ENCODE data around the gene LGALS3.

Gene LGALS3

DNA sequence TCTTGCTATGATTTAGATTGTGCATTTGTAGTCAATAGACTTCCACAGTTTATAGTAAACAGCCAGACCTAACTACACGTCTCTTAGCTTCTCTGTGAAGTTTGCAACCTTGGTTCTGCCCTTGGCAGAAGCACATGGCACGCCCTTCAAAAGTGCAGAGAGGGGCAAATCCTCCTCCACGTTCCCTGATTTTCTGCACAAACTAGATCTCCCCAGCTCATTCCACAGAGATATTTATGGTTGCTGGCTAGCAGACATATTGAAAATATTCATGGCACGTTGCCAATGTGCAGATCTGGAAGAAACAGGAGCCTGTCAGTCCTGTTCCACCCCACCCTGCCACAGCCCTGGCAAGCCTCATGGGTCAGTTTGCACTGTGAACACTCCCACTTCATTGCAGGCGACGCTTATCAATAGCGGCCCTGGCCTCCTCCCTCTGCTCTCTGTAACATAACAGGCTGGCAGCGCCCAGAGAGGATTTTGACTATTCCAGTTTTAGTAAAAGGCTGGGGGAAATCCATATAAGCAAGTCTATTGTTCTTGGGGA lies 6.5 kb upstream of the LGALS3 start:
- Mint-ChIP-seq H3K36me3 (no peaks in the 10 kb centered on the region), H3K27me3 (peaks cover 8% of the 10 kb centered on the region), H3K4me3 (no peak overlapping the region), H3K9me3 (no peaks in the 10 kb centered on the region), H3K27ac (no peak overlapping the region), H3K4me1 (peaks cover 7% of the 10 kb centered on the region)

DNA sequence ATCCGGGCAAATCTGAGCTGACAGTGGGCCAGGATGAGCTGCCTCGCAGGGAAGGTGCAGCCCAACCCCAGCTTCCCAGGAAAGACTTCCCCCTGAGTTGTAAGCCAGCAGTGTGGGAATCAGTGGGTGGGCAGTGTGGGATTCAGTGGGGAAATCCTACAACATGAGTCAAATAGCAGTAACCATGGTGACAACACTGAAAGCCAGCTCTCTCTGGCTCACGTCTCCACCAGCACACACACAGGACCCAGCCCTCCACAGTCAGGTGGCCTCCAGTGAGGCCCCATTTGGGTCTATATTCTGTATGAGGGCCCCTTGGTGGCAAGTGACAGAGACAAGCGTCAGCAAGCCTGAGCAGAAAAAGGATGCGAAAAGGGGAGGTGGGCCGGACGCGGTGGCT lies 6.0 kb upstream of the LGALS3 start:
- H3K36me3 Mint-ChIP-seq = no peaks in the 10 kb centered on the region
- H3K27ac Mint-ChIP-seq = no peak overlapping the region
- no peaks in the 10 kb centered on the region for H3K9me3 Mint-ChIP-seq
- no peak overlapping the region for H3K4me3 Mint-ChIP-seq
- H3K4me1 Mint-ChIP-seq = peaks cover 7% of the 10 kb centered on the region
- H3K27me3 Mint-ChIP-seq = peaks cover 9% of the 10 kb centered on the region

DNA sequence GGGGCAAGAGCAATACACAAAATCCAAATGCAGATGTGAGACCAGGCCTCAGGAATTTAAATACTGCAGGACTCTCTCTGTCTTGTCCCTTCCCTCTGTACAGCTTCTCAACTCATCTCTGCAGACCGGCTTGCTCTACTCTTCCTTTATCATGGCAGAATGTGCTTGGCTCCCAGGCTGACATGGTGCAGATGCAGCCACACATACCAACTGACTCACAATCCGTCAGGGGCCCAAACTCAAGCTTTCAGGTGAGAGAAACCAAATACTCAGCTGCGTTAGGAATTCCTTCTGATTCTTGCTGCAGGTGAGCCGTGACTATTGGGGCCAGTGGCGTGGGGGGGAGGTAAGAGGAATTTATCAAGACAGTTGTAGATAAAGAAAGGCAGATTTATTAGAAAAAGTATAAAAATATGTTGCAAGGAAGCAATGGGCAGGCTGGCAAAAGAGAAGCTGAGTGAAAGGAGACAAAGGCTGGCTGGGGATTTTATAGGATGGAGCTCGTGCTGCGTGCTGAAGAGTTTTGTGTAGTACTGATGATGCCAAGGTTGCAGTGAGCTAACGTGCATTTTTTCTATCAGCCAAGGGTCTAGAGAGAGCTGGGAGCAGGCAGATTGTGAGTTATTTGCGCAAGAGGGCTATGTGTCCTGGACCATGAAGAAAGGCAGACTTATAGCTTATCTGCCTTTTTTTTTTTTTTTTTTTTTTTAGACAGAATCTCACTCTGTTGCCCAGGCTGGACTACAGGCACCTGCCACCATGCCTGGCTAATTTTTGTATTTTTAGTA lies 5.0 kb upstream of the LGALS3 start:
- H3K4me1 Mint-ChIP-seq = peaks cover 10% of the 10 kb centered on the region
- peaks cover 15% of the 10 kb centered on the region for H3K27me3 Mint-ChIP-seq
- no peaks in the 10 kb centered on the region for H3K36me3 Mint-ChIP-seq
- H3K27ac Mint-ChIP-seq = no peak overlapping the region
- no peak overlapping the region for H3K4me3 Mint-ChIP-seq
- H3K9me3 Mint-ChIP-seq = no peaks in the 10 kb centered on the region

DNA sequence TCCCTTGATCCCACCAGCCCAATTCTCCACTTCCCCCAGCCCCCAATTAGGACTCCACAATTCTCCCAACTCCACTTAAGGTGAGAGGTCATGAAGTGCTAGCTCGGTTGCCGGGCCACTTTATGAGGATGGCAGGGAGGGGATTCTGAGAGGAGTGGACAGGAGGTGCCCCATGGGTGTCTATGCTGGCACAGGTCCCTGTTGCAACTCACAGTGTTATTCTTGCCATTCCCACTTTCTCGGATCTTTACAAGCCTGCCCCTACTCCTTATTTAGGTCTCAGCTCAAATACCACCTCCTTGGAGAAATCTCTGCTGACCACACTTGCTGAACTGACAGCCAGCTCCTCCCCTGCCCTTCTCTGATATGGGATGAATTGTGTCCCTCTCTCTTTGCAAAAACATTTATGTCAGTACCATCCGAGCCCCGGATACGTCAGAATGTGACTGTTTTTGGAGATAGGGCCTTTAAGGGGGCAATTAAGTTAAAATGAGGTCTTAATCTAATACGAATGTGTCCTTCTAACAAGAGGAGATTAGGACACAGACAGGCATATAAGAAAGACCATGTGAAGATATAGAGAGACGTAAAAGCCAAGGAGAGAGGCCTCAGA lies 4.2 kb upstream of the LGALS3 start:
- no peaks in the 10 kb centered on the region for H3K9me3 Mint-ChIP-seq
- no peaks in the 10 kb centered on the region for H3K36me3 Mint-ChIP-seq
- H3K27me3 Mint-ChIP-seq = peaks cover 15% of the 10 kb centered on the region
- peaks cover 11% of the 10 kb centered on the region for H3K4me1 Mint-ChIP-seq
- no peak overlapping the region for H3K4me3 Mint-ChIP-seq
- no peak overlapping the region for H3K27ac Mint-ChIP-seq

DNA sequence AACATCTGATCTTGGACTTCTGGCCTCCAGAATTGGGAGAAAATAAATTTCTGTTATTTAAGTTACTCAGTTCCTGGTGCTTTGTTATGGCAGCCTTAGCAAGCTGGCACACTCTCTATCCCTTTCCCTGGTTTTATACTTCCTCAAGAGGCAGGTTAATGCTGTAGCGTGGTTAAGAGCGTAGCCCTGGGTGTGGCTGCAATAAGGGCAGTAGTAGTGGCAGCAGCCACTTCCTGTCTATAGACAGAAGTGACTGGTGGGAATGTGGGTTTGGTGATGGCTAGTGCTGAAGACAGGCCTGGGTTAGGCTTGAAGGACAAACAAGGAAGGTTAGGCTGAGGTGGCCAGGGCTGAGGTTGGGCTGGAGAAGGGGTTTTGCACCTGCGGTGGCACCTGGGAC lies 3.6 kb upstream of the LGALS3 start:
- peaks cover 18% of the 10 kb centered on the region for H3K27me3 Mint-ChIP-seq
- H3K9me3 Mint-ChIP-seq = no peaks in the 10 kb centered on the region
- H3K36me3 Mint-ChIP-seq = no peaks in the 10 kb centered on the region
- no peak overlapping the region for H3K4me3 Mint-ChIP-seq
- no peak overlapping the region for H3K27ac Mint-ChIP-seq
- peaks cover 14% of the 10 kb centered on the region for H3K4me1 Mint-ChIP-seq

DNA sequence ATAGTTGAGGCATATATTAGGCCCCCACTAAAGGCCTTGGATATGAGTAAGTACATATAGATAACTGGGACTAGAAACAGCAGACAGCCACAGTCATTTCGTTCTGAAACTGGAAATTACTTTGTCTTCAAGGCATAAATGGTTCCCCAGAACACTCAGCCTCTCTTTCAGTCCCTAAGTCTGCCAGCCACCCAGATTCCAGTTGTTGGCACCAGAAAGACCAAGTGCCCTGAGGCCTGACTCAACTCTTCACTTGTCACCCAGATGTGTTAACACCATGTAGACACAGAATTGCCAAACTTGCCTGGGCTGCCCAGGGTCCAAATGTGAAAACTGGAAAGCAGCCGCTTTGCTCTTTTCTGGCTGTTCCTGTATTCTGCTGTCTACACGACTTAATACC lies 3.0 kb upstream of the LGALS3 start:
- Mint-ChIP-seq H3K27me3 (peaks cover 21% of the 10 kb centered on the region), H3K9me3 (no peaks in the 10 kb centered on the region), H3K27ac (no peak overlapping the region), H3K4me3 (no peak overlapping the region), H3K4me1 (peaks cover 14% of the 10 kb centered on the region), H3K36me3 (no peaks in the 10 kb centered on the region)

DNA sequence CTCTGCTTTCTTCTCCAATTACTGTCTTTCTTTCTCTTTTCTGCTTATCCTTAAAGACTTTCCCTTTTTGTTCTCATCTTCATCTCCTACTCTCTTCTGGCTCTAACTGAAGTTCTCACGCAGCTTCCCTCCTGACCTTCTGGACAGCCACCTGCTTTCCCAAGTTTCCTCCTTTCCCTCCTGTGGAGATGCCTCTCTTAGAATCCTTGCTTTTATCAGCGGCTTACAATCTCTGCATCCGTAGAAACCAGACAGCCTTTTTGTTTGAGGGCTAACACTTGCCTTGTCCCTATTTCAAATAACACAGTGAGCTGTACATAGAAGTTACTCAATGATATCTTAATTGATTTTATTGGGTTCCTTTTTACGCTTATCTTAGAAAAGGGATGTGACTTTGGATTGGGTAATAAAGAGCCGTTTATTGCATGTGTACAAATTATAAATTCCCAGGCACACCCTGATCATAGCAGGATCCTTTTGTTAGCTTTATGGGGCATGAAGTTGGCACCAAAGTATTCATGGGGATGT lies 2.1 kb upstream of the LGALS3 start:
- no peaks in the 10 kb centered on the region for H3K36me3 Mint-ChIP-seq
- peaks cover 26% of the 10 kb centered on the region for H3K27me3 Mint-ChIP-seq
- peaks cover 14% of the 10 kb centered on the region for H3K4me1 Mint-ChIP-seq
- H3K27ac Mint-ChIP-seq = peak overlapping the region; percentile 38
- no peaks in the 10 kb centered on the region for H3K9me3 Mint-ChIP-seq
- no peak overlapping the region for H3K4me3 Mint-ChIP-seq

DNA sequence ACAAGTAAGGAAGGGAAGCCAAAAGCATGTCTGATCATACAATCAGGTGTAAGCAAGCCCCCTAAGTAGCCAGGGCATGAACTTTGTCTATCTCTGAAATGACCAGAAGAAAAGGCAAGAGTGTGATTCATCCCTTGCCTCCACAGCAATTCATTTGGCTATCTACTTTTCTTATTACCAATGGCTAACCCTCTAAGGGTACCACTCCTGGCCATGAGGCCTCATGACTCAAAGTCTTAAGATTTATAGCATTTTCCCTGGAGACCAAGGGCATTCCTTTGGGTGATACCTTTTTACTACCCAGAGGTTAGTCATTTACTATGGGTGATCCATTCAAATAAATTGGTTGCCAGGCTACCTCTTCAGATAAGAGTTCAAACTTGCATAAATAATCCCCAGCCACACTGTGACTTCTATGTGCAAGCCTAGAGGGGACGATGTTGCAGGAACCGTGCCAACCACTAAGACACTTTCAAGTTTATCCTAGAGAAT lies 1.5 kb upstream of the LGALS3 start:
- no peak overlapping the region for H3K27ac Mint-ChIP-seq
- no peaks in the 10 kb centered on the region for H3K9me3 Mint-ChIP-seq
- peaks cover 14% of the 10 kb centered on the region for H3K4me1 Mint-ChIP-seq
- H3K4me3 Mint-ChIP-seq = no peak overlapping the region
- peaks cover 26% of the 10 kb centered on the region for H3K27me3 Mint-ChIP-seq
- H3K36me3 Mint-ChIP-seq = no peaks in the 10 kb centered on the region

DNA sequence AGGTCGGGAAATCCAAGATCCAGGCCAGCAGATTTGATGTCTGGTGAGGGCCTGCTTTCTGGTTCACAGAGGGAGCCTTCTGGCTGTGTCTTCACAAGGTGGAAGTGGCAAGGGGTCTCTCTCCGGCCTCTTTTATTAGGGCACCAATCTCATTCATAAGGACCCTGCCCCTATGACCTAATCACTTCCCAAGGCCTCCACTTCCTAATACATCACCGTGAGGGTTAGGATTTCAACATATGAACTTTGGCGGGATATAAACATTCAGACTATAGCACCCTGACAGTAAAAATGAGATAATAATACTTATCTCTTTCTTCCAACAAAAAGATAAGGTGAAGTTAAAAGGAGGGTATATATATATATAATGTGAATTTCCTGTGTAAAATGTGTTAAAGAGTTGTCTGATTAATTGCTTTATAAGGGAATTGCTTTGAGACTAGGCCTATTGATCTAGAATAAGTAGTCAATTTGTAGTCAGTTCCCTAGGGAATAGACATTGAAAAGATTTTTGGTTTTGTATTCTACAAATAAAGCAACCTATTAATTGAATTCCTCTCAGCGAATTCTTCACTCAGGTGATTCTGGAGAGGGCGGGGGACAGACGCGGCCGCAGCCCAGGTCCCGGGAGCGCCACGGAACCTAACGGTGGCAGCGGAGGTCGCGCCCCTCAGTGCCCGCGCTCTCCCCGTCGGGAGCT lies 516 bp upstream of the LGALS3 start:
- Mint-ChIP-seq H3K9me3 (no peaks in the 10 kb centered on the region), H3K27ac (no peak overlapping the region), H3K4me1 (peaks cover 14% of the 10 kb centered on the region), H3K4me3 (peak overlapping the region; percentile 70), H3K36me3 (no peaks in the 10 kb centered on the region), H3K27me3 (peaks cover 25% of the 10 kb centered on the region)

DNA sequence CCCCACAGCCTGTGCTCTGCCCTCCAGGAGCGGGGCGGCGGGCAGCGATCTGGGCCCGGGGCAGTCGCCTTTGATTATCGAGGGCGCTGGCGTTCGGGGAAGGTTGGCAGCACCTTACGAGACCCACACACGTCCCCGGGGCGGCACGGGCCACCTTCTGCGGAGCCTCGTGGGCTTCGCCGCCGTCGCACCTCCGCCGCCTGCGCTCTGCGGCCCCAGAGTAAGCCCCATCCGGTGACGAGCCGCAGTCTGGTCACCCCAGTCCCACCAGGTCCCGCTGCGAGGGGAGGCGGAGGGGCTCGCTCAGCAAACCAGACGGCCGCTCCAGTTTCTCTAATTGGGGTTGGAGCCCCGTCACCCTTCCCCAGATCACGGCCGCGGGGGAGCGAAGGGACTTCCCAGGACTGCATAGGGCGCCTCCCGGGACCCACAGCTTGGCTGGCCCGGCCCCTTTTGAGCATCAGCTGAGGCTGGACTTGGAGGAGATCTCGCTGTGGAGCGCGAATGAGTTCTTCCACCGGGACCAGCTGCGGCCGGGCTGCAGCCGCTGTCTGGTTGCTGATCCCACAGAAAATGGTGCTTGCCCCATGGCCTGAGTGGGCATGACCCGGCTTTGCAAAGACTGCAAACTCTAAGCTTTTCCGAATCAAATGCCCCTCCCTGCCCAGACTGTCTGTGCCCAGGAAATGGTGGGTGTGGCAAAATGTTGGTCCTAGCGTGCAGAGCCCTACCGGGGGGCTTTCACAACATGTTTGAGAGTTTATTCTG lies 560 bp downstream of the LGALS3 start:
- Mint-ChIP-seq H3K9me3 (no peaks in the 10 kb centered on the region), H3K27ac (no peak overlapping the region), H3K4me3 (peak overlapping the region; percentile 68), H3K36me3 (no peaks in the 10 kb centered on the region), H3K27me3 (peaks cover 25% of the 10 kb centered on the region), H3K4me1 (peaks cover 14% of the 10 kb centered on the region)

DNA sequence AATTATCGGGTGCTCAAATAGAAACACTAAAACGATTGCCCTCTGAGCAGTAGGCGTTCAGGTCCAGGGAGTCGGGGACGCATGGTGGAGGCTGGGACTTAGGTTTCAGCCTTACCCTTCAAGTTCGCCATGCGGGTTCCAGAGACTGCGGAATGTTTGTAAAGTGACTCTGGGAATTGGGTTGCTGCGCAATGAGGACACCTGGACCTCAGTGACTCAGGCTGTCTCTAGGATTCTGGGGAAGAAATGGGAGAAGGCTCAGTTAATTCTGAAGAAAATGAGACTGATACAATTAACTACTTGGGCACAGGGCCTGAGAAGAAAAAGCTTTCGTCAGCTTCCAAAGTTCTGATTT lies 1.1 kb downstream of the LGALS3 start:
- peak overlapping the region; percentile 68 for H3K4me3 Mint-ChIP-seq
- peaks cover 25% of the 10 kb centered on the region for H3K27me3 Mint-ChIP-seq
- peaks cover 11% of the 10 kb centered on the region for H3K4me1 Mint-ChIP-seq
- no peak overlapping the region for H3K27ac Mint-ChIP-seq
- no peaks in the 10 kb centered on the region for H3K9me3 Mint-ChIP-seq
- H3K36me3 Mint-ChIP-seq = no peaks in the 10 kb centered on the region

DNA sequence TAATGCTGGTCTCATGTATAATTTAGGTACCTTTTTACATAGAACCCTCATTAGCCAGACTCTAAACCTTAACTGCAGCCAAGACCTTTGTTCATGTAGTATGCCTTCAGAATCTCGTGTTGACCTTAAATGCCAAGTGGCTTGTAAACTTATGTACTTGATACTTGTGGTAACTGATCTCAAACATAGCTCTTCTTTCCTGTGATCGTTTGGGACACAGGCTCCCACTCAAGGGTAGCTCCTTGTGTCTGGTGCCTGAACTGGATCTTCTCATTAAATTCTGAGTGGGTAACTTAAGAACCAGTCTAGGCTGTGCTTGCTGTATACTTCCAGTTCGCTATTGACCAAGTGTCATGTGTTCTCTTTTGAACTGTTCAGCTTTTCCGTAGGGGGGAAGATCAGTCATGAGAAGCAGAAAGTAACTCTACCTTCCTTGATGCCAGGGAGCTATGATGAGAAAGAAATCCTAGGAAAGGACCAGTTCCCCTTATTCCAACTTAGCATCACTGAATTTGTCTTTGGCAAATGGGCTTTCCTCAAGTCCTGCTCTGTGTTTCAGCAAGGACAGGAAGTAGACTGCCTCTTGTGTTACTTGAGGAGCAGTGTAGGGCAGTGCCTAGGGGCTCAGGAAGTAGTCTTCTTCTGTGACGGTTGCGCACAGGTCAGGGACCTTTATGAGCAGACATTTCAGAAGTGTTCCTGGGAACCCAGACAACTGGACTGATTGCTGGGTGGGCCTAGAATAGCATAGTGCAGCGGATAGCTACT lies 2.5 kb downstream of the LGALS3 start:
- H3K9me3 Mint-ChIP-seq = no peaks in the 10 kb centered on the region
- peaks cover 7% of the 10 kb centered on the region for H3K4me1 Mint-ChIP-seq
- no peak overlapping the region for H3K4me3 Mint-ChIP-seq
- no peak overlapping the region for H3K27ac Mint-ChIP-seq
- H3K27me3 Mint-ChIP-seq = peaks cover 25% of the 10 kb centered on the region
- H3K36me3 Mint-ChIP-seq = no peaks in the 10 kb centered on the region

DNA sequence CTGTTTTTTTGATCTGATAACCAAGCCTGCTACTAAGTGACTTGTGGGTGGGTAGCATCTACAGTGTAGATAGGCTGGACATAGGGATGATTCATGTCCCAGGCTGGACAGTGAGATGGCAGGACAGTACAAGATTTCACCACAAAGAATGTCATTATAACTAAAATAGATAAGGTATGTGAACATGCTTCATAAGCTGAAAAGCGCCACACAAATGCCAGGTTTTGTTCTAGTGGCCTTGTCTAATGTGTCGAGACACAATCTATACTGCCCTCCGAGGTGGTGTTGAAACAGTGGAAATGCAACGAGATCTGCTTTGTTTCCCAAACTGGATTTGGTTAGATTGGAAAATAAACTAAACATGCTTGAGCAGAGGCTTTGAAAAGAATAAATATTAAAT lies 4.4 kb downstream of the LGALS3 start:
- peaks cover 7% of the 10 kb centered on the region for H3K4me1 Mint-ChIP-seq

DNA sequence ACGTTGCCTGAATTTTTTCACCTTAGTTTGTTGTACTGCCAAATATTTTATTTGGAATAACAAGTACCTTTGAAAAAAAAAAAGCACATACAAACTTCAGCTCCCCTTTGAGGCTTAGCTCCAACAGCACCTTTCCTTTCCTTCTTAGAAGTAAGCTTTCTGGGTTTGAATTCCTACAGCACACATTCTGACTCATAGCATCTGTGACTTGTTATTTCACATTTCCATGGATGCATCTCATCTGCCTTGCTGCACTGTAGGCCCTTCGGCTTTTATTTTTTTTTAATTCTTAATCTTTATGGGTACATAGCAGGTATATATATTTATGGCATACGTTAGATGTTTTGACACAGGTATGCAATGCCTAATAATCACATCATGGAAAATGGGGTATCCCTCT lies 7.2 kb downstream of the LGALS3 start:
- H3K4me3 Mint-ChIP-seq = no peak overlapping the region
- H3K36me3 Mint-ChIP-seq = no peaks in the 10 kb centered on the region
- peaks cover 6% of the 10 kb centered on the region for H3K27me3 Mint-ChIP-seq
- no peaks in the 10 kb centered on the region for H3K9me3 Mint-ChIP-seq
- no peaks in the 10 kb centered on the region for H3K4me1 Mint-ChIP-seq
- no peak overlapping the region for H3K27ac Mint-ChIP-seq

More for the DNA sequence above, 4.4 kb downstream of the LGALS3 start:
- H3K36me3 Mint-ChIP-seq = no peaks in the 10 kb centered on the region
- H3K27me3 Mint-ChIP-seq = peaks cover 18% of the 10 kb centered on the region
- no peak overlapping the region for H3K4me3 Mint-ChIP-seq
- no peaks in the 10 kb centered on the region for H3K9me3 Mint-ChIP-seq
- H3K27ac Mint-ChIP-seq = no peak overlapping the region

Data from activated naive CD4-positive, alpha-beta T cell treated with anti-CD3 and anti-CD28 coated beads, Interleukin-2, amount 50 U/mL, for 24 hours (primary cell).